ENCODE data around the gene UBE2A.

UBE2A gene

DNA sequence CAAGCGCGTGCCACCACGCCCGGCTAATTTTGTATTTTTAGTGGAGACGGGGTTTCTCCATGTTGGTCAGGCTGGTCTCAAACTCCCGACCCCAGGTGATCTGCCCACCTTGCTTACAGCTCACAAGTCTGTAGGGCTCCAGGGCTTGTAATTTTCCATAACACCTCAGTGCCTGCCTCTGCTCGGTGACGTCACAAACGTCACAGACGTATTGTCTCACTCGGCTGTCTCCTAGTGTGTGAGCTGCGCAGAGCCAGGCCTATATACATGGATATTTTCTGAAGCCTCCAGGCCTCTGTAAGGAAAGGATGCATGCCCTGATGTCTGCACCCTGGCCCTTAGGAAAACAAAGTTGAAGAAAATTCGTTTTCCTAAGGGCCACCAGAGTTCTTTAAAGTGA is 40.4 kb downstream of the UBE2A start:
- H3K4me3 ChIP-seq (ENCODE audit: low read depth, low read length): no peak overlapping the region

DNA sequence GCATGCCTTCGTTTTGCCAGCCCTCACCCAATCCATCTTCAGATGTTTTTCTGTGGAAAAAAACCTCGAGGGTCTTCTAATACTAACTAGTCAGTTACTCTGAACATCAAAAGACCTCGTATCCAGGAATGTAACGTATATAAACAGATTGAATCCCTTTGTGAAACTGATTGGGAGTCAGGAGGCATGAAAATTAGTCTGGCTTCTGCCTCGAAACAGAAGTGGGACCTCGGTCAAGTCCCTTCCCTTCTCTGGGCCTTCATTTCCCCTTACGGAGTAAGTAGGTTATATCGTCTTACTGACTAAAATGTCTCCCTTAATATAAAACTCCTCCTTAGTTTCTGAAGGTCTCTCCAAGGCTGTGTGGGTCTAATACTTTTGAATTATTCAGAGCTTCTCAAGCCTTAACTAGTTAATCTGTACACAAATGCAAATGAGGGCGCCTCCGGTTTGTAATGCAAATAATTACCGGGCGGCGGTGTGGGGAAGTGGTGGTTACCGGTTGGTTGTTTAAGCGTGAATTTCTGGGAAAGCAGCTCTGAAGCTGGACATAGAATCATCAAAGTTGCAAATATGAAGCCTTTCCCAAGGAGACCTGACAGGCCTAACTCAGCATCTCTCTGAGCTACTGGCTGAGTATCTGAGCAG is 43.3 kb downstream of the UBE2A start:
- H3K4me3 ChIP-seq (ENCODE audit: low read depth, low read length): no peak overlapping the region
- TF ChIP-seq, protein P1, sequence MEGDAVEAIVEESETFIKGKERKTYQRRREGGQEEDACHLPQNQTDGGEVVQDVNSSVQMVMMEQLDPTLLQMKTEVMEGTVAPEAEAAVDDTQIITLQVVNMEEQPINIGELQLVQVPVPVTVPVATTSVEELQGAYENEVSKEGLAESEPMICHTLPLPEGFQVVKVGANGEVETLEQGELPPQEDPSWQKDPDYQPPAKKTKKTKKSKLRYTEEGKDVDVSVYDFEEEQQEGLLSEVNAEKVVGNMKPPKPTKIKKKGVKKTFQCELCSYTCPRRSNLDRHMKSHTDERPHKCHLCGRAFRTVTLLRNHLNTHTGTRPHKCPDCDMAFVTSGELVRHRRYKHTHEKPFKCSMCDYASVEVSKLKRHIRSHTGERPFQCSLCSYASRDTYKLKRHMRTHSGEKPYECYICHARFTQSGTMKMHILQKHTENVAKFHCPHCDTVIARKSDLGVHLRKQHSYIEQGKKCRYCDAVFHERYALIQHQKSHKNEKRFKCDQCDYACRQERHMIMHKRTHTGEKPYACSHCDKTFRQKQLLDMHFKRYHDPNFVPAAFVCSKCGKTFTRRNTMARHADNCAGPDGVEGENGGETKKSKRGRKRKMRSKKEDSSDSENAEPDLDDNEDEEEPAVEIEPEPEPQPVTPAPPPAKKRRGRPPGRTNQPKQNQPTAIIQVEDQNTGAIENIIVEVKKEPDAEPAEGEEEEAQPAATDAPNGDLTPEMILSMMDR (IDR thresholded peaks at IDR 0.05; ENCODE audit: low read depth, low read length): no peak

More for the DNA sequence above, 40.4 kb downstream of the UBE2A start:
- TF ChIP-seq, protein P1 (IDR thresholded peaks at IDR 0.05; ENCODE audit: low read depth, low read length): no peak

DNA sequence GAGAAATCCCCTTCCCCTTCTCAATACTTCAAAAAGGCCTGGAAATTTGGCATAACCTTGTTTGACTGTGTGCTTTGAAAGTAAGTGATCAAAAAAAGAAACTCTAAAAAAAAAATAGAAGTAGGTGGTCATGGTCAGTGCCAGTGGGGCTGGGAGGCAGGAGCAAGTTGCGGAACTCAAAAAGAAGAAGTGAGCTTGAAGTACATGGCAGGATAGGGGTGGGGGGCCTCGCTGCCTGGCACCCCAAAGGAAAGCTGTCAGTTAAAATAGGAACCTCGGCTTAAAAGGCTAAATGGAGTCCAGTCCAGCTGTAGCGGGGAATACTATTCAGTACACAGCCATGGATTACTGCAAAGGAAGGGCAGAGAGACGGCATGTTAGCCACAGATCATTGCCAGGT is 44.1 kb downstream of the UBE2A start:
- H3K4me3 ChIP-seq (ENCODE audit: low read depth, low read length): no peak overlapping the region
- TF ChIP-seq, protein P1 (IDR thresholded peaks at IDR 0.05; ENCODE audit: low read depth, low read length): no peak

DNA sequence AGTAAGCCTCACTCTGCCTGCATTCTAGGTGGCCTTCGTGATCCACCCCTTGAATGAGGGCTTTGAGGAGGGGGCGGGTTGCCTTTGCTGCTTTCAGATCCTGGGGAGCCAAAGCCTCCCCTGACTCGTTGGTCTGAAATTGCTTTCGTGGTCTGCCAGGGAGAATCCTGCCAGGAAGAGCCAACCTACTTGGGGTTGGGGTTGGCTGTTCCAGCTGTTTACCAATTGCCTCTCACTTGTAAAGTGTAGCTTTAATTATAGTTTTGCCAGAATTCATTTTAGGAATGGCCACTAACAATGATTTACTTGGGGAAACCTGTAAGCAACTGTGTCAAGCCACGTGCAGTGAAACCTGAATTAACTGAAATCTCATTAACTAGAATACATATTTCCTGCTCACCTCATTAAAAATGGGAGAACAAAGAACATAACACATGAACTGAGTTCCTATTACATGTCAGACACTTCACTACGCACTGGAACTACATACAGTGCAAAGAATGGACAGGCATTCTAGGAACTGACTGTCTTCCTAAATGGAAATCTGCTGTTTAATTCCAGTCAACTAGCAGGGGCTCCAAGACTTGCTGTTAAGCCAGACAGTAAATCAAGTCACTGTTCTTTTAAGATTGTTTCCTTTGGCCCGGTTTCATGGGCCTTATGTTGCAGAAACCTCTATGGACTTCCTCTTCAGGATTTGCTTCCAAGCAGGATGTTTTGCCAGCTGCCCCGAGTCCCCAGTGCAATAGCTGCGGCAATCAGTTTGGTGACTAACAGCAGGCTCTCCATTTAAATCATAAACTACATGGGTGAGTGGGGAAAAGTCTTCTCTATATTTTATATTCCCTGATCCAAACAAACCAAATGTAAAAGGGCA is 48.2 kb downstream of the UBE2A start:
- no peak overlapping the region for H3K4me3 ChIP-seq (ENCODE audit: low read depth, low read length)
- TF ChIP-seq, protein P1 (IDR thresholded peaks at IDR 0.05; ENCODE audit: low read depth, low read length): no peak

DNA sequence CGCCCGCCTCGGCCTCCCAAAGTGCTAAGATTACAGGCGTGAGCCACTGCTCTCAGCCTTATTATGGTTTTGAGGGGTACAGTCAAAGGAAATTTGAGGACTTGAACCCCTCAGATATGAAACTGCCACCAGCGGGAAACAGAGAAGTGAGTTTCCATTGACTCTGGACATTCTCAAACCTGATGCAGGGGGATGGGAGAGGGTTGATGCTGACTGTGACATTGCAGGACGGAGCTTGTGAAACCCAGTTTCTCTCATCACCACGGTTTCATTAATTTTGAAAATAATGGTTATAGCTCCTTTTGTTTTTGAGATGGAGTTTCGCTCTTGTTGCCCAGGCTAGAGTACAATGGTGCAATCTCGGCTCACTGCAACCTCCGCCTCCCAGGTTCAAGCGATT is 50.1 kb downstream of the UBE2A start:
- TF ChIP-seq, protein P1 (IDR thresholded peaks at IDR 0.05; ENCODE audit: low read depth, low read length): no peak
- no peak overlapping the region for H3K4me3 ChIP-seq (ENCODE audit: low read depth, low read length)

DNA sequence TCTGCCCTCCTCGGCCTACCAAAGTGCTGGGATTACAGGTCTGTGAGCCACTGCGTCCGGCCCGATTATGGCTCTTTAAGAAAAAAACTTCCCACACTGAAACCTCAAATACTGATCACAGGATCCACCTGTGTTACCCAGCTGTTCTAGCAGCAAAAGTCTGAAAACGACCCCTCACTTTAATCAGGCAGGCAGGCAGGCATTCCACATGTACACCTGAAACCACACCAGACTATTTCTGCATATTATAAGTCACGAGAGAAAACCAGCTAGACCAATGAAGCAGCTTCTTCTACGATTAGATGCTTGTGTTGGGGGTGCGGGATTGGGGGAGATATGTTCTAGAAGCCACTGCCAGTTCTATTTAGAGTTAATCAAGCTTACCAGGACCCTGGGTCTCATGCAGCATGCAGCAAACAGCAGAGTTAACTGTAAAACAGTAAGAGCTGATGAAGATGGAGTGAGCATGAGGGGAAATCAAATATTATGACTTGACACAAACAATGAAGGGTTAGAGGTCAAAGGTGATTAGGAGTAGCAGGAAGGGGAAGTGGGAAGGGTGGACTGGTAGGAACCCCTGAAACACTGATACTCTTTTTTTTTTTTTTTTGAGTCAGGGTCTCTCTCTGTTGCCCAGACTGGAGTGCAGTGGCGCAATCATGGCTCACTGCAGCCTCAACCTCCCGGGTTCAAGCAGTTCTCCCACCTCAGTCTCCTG is 50.7 kb downstream of the UBE2A start:
- TF ChIP-seq, protein P1 (IDR thresholded peaks at IDR 0.05; ENCODE audit: low read depth, low read length): no peak

More for the DNA sequence above, 50.7 kb downstream of the UBE2A start:
- H3K4me3 ChIP-seq (ENCODE audit: low read depth, low read length): no peak overlapping the region

Measured in WI38 (cell line).